Colonic mucosa (tissue), 4 donors: ENCODE results near the gene NOVA2. TPM values are rescaled to one million over a fixed set of nuclear protein-coding genes. Genes with fewer than 3 reads are reported as not detected.
A peak's percentile ranks its signal among the peaks of the same experiment; 100 is the strongest.

Experiments used
- DNase-seq: peaks from one replicate; pipeline ENCODE4 v3.0.0-alpha.2; 2020
- H3K27ac ChIP-seq: fragments of 200-600 bp; one replicate; pipeline ENCODE4 v1.8.0; 2021
- H3K27me3 ChIP-seq: fragments of 200-600 bp; one replicate; pipeline ENCODE4 v1.8.0; 2021
- H3K36me3 ChIP-seq: fragments of 200-600 bp; one replicate; pipeline ENCODE4 v1.8.0; 2021
- H3K4me1 ChIP-seq: fragments of 200-600 bp; one replicate; pipeline ENCODE4 v1.8.0; 2021; ENCODE audit warnings: mild to moderate bottlenecking
- H3K4me3 ChIP-seq: fragments of 200-600 bp; one replicate; pipeline ENCODE4 v1.8.0; 2021
- H3K9ac ChIP-seq, 2 donors: one replicate each; pipeline ENCODE4 v1.7.0; 2013; ENCODE audit warnings: control low read depth in 2 of 2, low read depth in 2 of 2, low read length in 2 of 2
- H3K9me3 ChIP-seq: fragments of 200-600 bp; one replicate; pipeline ENCODE4 v1.8.0; 2021
- CTCF ChIP-seq: fragments of 200-600 bp; IDR thresholded peaks from one replicate; pipeline ENCODE4 v1.8.0; 2022; ENCODE audit warnings: antibody characterized with exemption, mild to moderate bottlenecking
- intact Hi-C: fragments of 100-400 bp; cut with DNase I; formaldehyde crosslinking; loops from one replicate; pipeline ENCODE4 v1.14.1; 2022
- total RNA-seq, 2 donors: library from RNA; stranded (reverse); fragmentation: NEBNext Ultra II Directional in 1 of 2; extraction: Animal tissue kit (Norgen Biotek cat#: 25700) in 1 of 2; gene quantifications; one replicate each; pipeline ENCODE4 v1.2.1, GENCODE V29; 2021
- donor health status: healthy.
- donor health status: DM: no; HTN: no; CAD: no.
- donor health status: DM: no; HTN: no; CAD: no.

The NOVA2 gene
- total RNA-seq, 2 donors from 2014 or later, result 0.72 to 1.1 TPM

- intact Hi-C loops, result no loop called here
- no peaks in the 10 kb centered on the region for H3K9me3 ChIP-seq
- TF ChIP-seq CTCF, result peak; percentile 87
These were observed 36.2 kb upstream of the NOVA2 start for GRCh38 chr19:46009530-46010510.

GRCh38 chr19:46006411-46006810 is 32.7 kb upstream of the NOVA2 start:
- Histone ChIP-seq H3K27ac (no peak overlapping the region), H3K27me3 (no peaks in the 10 kb centered on the region), H3K9me3 (no peaks in the 10 kb centered on the region), H3K4me1 (no peaks in the 10 kb centered on the region), H3K9ac (no peak overlapping the region), H3K4me3 (no peak overlapping the region), H3K36me3 (no peaks in the 10 kb centered on the region)
- intact Hi-C loops, result no loop called here
- TF ChIP-seq CTCF, result no peak
- DNase-seq, result no peak

More at GRCh38 chr19:46009530-46010510, 36.2 kb upstream of the NOVA2 start:
- no peak overlapping the region for H3K9ac ChIP-seq
- H3K27me3 ChIP-seq, result peaks cover 6% of the 10 kb centered on the region
- H3K4me1 ChIP-seq, result peaks cover 2% of the 10 kb centered on the region
- H3K27ac ChIP-seq, result no peak overlapping the region
- H3K36me3 ChIP-seq, result no peaks in the 10 kb centered on the region
- no peak overlapping the region for H3K4me3 ChIP-seq
- peak; percentile 74 for DNase-seq

- Histone ChIP-seq H3K36me3 (no peaks in the 10 kb centered on the region), H3K27ac (no peak overlapping the region), H3K4me1 (no peaks in the 10 kb centered on the region), H3K9me3 (no peaks in the 10 kb centered on the region), H3K27me3 (no peaks in the 10 kb centered on the region), H3K9ac (no peak overlapping the region), H3K4me3 (no peak overlapping the region)
- DNase-seq, result no peak
- no peak for TF ChIP-seq CTCF
- intact Hi-C loops, result no loop called here
These were observed 29.1 kb upstream of the NOVA2 start for GRCh38 chr19:46002678-46003275.

GRCh38 chr19:46000491-46001246 is 27.0 kb upstream of the NOVA2 start:
- Histone ChIP-seq H3K36me3 (no peaks in the 10 kb centered on the region), H3K27me3 (no peaks in the 10 kb centered on the region), H3K9ac (no peak overlapping the region), H3K4me1 (no peaks in the 10 kb centered on the region), H3K9me3 (no peaks in the 10 kb centered on the region), H3K27ac (no peak overlapping the region), H3K4me3 (no peak overlapping the region)
- DNase-seq, result peak; percentile 77
- intact Hi-C loops, result no loop called here
- TF ChIP-seq CTCF, result no peak

GRCh38 chr19:45999653-46000121 is 26.0 kb upstream of the NOVA2 start:
- TF ChIP-seq CTCF, result no peak
- Histone ChIP-seq H3K36me3 (no peaks in the 10 kb centered on the region), H3K4me3 (no peak overlapping the region), H3K27me3 (no peaks in the 10 kb centered on the region), H3K4me1 (no peaks in the 10 kb centered on the region), H3K9ac (no peak overlapping the region), H3K27ac (no peak overlapping the region), H3K9me3 (no peaks in the 10 kb centered on the region)
- intact Hi-C loops, result no loop called here
- DNase-seq, result no peak
